ENCODE data around the gene SLC11A2.

Gene SLC11A2

GRCh38 chr12:50952510-50952909 is 73.7 kb downstream of the SLC11A2 start, which contains the start of gene HIGD1C:
TSS of gene HIGD1C (plus strand) at chr12:50952544. CDS start at chr12:50953999, 1,455 bp downstream.
- Histone ChIP-seq H3K4me3 (ENCODE audit: low read depth, low read length) (no peak within 1 kb of the TSS), H3K27me3 (replicated peaks) (no peaks in the 10 kb centered on the region), H3K27ac (no peak within 1 kb of the TSS), H3K36me3 (replicated peaks) (no peaks in the 10 kb centered on the region)
- TF ChIP-seq CTCF (IDR thresholded peaks at IDR 0.05; ENCODE audit: low read depth, low read length, missing control alignments), result no peak
- DNase-seq, result no peak
- in situ Hi-C loops (cut with HindIII; ENCODE audit: low pct_ligation_motif_present, low sequenced_read_pairs), result no loop called here

- H3K4me3 ChIP-seq (ENCODE audit: low read depth, low read length), result no peak overlapping the region
- no peak for TF ChIP-seq CTCF (IDR thresholded peaks at IDR 0.05; ENCODE audit: low read depth, low read length, missing control alignments)
- in situ Hi-C loops (cut with HindIII; ENCODE audit: low pct_ligation_motif_present, low sequenced_read_pairs), result no loop called here
- DNase-seq, result no peak
- no peaks in the 10 kb centered on the region for H3K36me3 ChIP-seq (replicated peaks)
- no peak overlapping the region for H3K27ac ChIP-seq
- H3K27me3 ChIP-seq (replicated peaks), result no peaks in the 10 kb centered on the region
Observed at GRCh38 chr12:50951112-50951511, 75.1 kb downstream of the SLC11A2 start.

- DNase-seq, result no peak
- in situ Hi-C loops (cut with HindIII; ENCODE audit: low pct_ligation_motif_present, low sequenced_read_pairs), result no loop called here
- Histone ChIP-seq H3K27ac (no peak overlapping the region), H3K36me3 (replicated peaks) (no peaks in the 10 kb centered on the region), H3K27me3 (replicated peaks) (no peaks in the 10 kb centered on the region), H3K4me3 (ENCODE audit: low read depth, low read length) (no peak overlapping the region)
- TF ChIP-seq CTCF (IDR thresholded peaks at IDR 0.05; ENCODE audit: low read depth, low read length, missing control alignments), result no peak
Observed at GRCh38 chr12:50949801-50950302, 76.3 kb downstream of the SLC11A2 start.

- in situ Hi-C loops (cut with HindIII; ENCODE audit: low pct_ligation_motif_present, low sequenced_read_pairs), result no loop called here
- Histone ChIP-seq H3K27ac (no peak overlapping the region), H3K4me3 (ENCODE audit: low read depth, low read length) (no peak overlapping the region), H3K27me3 (replicated peaks) (no peaks in the 10 kb centered on the region), H3K36me3 (replicated peaks) (no peaks in the 10 kb centered on the region)
- no peak for TF ChIP-seq CTCF (IDR thresholded peaks at IDR 0.05; ENCODE audit: low read depth, low read length, missing control alignments)
- no peak for DNase-seq
Observed at GRCh38 chr12:50948798-50949197, 77.4 kb downstream of the SLC11A2 start.

- no peak for TF ChIP-seq CTCF (IDR thresholded peaks at IDR 0.05; ENCODE audit: low read depth, low read length, missing control alignments)
- no peak for DNase-seq
- Histone ChIP-seq H3K36me3 (replicated peaks) (no peaks in the 10 kb centered on the region), H3K27ac (no peak overlapping the region), H3K27me3 (replicated peaks) (no peaks in the 10 kb centered on the region), H3K4me3 (ENCODE audit: low read depth, low read length) (no peak overlapping the region)
- in situ Hi-C loops (cut with HindIII; ENCODE audit: low pct_ligation_motif_present, low sequenced_read_pairs), result no loop called here
Observed at GRCh38 chr12:50947933-50948626, 78.1 kb downstream of the SLC11A2 start.

- DNase-seq, result no peak
- no peak for TF ChIP-seq CTCF (IDR thresholded peaks at IDR 0.05; ENCODE audit: low read depth, low read length, missing control alignments)
- in situ Hi-C loops (cut with HindIII; ENCODE audit: low pct_ligation_motif_present, low sequenced_read_pairs), result no loop called here
Observed at GRCh38 chr12:50937653-50938052, 88.5 kb downstream of the SLC11A2 start.

More at GRCh38 chr12:50937653-50938052, 88.5 kb downstream of the SLC11A2 start:
- no peak overlapping the region for H3K27ac ChIP-seq
- no peaks in the 10 kb centered on the region for H3K27me3 ChIP-seq (replicated peaks)
- H3K4me3 ChIP-seq (ENCODE audit: low read depth, low read length), result no peak overlapping the region
- H3K36me3 ChIP-seq (replicated peaks), result no peaks in the 10 kb centered on the region
